Mesodermal cell (in vitro differentiated cells): ENCODE data around the gene PSMA6.
"Not testable (repeated sequence)": the region's sequence is repeated elsewhere in the genome, so short reads cannot be mapped to it uniquely, and the experiment has no call there.

Experiments
- H3K27ac ChIP-seq: 2 replicates; pipeline ENCODE4 v1.7.0; 2013; ENCODE audit warnings: mild to moderate bottlenecking, low read depth, low read length, moderate library complexity; ENCODE audit not compliant: severe bottlenecking
- H3K36me3 ChIP-seq: 2 replicates; pipeline ENCODE4 v1.7.1; 2013; ENCODE audit warnings: mild to moderate bottlenecking, low read length, moderate library complexity; ENCODE audit not compliant: control insufficient read depth, insufficient read depth
- H3K4me1 ChIP-seq: one replicate; pipeline ENCODE4 v1.7.1; 2013; ENCODE audit warnings: mild to moderate bottlenecking, low read length; ENCODE audit not compliant: insufficient read depth, control insufficient read depth, poor library complexity, severe bottlenecking
- H3K4me3 ChIP-seq: 2 replicates; pipeline ENCODE4 v1.7.0; 2013; ENCODE audit warnings: low read length, control low read depth, mild to moderate bottlenecking; ENCODE audit not compliant: insufficient read depth, poor library complexity, severe bottlenecking; ENCODE audit errors: extremely low read depth
- H3K9me3 ChIP-seq: 2 replicates; pipeline ENCODE4 v1.7.1; 2013; ENCODE audit warnings: mild to moderate bottlenecking, low read length, moderate library complexity; ENCODE audit not compliant: control insufficient read depth
- WGBS, 2 experiments: methylation state at CpG; one replicate each; pipeline ENCODE4 v1.1.5; 2013; ENCODE audit warnings: missing lambda C conversion rate in 2 of 2; ENCODE audit not compliant: insufficient coverage in 2 of 2; 5-methylcytosine and 5-hydroxymethylcytosine counted together

The PSMA6 gene

DNA sequence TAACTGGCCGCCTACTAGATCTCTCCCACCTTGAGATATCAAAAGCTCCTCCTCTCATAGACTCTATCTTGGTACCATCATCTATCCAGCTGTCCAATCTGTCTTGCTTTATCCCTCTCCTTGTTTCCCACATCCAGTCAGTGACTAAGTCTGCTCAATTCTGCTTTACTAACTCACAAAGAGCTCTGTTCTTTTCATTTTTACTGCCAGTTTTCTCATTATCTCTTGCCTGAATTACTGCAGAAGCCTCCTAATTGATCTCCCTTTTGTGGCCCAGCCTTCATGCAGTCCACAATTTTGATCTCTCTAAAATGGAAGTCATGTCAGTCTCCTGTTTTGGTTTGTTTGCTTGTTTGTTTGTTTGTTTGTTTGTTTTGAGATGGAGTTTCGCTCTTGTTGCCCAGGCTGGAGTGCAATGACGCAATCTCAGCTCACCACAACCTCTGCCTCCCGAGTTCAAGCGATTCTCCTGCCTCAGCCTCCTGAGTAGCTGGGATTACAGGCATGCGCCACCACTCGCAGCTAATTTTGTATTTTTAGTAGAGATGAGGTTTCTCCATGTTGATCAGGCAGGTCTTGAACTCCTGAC is 38.1 kb upstream of the PSMA6 start:
- H3K9me3 ChIP-seq, H3K4me1 ChIP-seq, H3K27ac ChIP-seq, H3K4me3 ChIP-seq: not testable (repeated sequence)
- peaks cover 12% of the 10 kb centered on the region for H3K36me3 ChIP-seq
- WGBS, 2 experiments = 95 to 97% methylated on average over 4 to 5 of the region's 7 CpGs

DNA sequence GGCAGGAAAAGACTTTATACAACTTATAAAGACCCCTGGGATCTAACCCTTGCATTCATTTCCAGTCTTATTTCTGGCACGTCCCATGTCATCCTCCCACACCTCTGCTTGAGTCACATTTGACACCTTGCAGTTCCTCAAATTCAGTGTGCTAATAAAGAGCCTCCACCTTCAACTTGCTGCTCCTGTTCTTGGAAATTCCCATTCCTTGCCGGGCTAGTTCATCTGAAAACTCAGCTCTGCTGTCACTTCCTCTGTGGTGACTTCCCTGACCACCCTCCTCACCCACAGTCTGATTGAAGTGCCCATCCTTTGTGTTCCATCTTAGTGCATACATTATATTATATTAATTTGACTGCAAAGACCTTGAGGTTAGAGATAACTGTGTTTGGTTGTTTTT is 37.4 kb upstream of the PSMA6 start:
- WGBS, 2 experiments = 83 to 94% methylated on average over 2 of the region's 2 CpGs
- Histone ChIP-seq H3K4me1 (no peaks in the 10 kb centered on the region), H3K4me3 (no peak overlapping the region), H3K9me3 (no peaks in the 10 kb centered on the region), H3K36me3 (peaks cover 9% of the 10 kb centered on the region), H3K27ac (no peak overlapping the region)

DNA sequence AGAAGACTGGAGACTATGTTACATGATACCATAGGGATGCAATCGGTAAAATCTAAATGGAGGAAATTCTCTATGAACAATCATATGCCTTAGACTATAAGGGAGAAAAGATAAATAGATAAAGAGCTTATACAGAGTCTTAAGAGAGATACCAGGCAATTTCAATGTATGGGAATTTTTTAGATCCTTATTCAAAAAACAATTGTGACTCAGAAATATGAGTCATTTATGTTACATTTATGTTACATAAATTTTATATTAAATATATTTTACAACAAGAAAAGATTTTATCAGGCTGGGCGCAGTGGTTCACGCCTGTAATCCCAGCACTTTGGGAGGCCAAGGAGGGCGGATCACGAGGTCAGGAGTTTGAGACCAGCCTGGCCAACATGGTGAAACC is 36.5 kb upstream of the PSMA6 start:
- no peak overlapping the region for H3K27ac ChIP-seq
- H3K4me1 ChIP-seq = no peaks in the 10 kb centered on the region
- no CpG with 5 or more reads among the region's 5 CpGs for WGBS, 2 experiments
- H3K4me3 ChIP-seq = no peak overlapping the region
- no peaks in the 10 kb centered on the region for H3K9me3 ChIP-seq
- peaks cover 12% of the 10 kb centered on the region for H3K36me3 ChIP-seq

DNA sequence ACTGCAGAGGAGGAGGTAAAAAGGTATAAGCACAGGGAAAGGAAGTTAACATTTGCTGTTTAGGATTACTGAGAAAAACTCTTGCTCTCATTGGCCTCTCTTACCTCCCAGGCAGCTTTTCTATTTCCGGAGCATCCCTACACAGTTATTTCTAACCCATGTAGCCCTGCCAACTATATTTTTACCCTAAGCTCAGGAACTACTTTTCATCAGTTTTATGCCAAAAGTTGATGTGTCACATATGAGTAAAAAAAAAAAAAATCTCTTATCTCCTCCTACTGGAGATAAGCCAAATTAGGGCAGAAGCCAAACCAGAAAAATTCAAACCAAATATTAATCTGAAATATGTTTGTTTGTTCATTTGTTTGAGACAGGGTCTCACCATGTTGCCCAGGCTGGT is 34.4 kb upstream of the PSMA6 start:
- no peak overlapping the region for H3K27ac ChIP-seq
- no peaks in the 10 kb centered on the region for H3K9me3 ChIP-seq
- 100% methylated on average over 1 of the region's 1 CpG; no CpG with 5 or more reads in 1 of the 2 experiments for WGBS, 2 experiments
- no peaks in the 10 kb centered on the region for H3K4me1 ChIP-seq
- peaks cover 17% of the 10 kb centered on the region for H3K36me3 ChIP-seq
- H3K4me3 ChIP-seq = no peak overlapping the region

DNA sequence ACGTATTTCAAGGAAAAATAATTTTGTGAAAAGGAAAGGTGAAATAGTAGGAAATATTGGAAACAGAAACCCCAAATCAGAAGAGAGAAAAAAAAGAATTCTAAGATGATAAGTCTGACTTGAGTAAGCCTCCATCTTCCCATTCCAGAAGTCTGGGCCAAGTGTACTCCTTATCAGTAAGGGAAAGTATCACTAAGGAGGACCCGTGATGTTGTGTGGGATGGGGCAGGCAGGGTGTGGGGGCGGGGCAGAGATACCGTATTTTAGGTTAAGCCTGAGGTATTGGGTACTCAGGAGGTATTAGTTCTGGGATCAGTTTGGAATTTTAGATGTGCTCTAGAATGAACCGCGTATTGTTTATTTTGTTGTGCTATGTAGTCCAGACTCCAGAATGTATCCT is 33.8 kb upstream of the PSMA6 start:
- H3K4me1 ChIP-seq = no peaks in the 10 kb centered on the region
- WGBS, 2 experiments = 86 to 87% methylated on average over 4 of the region's 6 CpGs
- no peak overlapping the region for H3K4me3 ChIP-seq
- peaks cover 17% of the 10 kb centered on the region for H3K36me3 ChIP-seq
- H3K9me3 ChIP-seq = no peaks in the 10 kb centered on the region
- H3K27ac ChIP-seq = no peak overlapping the region

DNA sequence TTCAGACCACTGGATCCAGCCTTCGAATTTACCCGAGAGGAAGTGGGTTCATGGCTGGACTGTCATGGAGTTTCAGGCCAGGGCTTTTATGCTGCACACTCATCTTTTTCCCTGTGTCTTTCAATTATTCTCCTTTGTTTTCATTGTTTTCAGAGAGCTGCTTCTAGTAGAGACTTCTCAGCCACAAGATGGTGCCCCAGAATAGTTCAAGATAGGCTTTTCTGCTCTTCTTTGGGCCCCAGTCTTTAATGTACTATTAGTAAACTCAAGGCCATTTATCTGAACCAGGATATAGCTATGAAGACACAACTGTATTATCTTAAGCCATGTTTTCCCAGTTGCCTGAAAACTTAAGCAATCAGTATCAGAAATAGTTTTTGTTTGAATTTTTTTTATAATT is 30.4 kb upstream of the PSMA6 start:
- Histone ChIP-seq H3K27ac (no peak overlapping the region), H3K9me3 (no peaks in the 10 kb centered on the region), H3K36me3 (peaks cover 14% of the 10 kb centered on the region), H3K4me1 (no peaks in the 10 kb centered on the region), H3K4me3 (no peak overlapping the region)
- WGBS, 2 experiments = 100% methylated on average over 2 of the region's 2 CpGs

DNA sequence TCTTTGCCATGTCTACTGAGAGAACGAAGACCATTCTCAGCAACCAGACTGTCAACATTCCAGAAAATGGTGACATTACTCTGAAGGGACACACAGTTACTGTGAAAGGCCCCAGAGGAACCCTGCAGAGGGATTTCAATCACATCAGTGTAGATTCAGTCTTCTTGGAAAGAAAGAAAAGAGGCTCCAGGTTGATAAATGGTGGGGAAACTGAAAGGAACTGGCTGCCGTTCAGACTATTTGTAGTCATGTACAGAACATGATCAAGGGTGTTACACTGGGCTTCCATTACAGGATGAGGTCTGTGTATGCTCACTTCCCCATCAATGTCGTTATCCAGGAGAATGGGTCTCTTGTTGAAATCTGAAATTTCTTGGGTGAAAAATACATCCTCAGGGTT is 29.7 kb upstream of the PSMA6 start:
- Histone ChIP-seq H3K4me1 (no peaks in the 10 kb centered on the region), H3K27ac (no peak overlapping the region), H3K4me3 (no peak overlapping the region), H3K9me3 (no peaks in the 10 kb centered on the region), H3K36me3 (peaks cover 19% of the 10 kb centered on the region)
- WGBS, 2 experiments = 88 to 100% methylated on average over 1 to 2 of the region's 3 CpGs

DNA sequence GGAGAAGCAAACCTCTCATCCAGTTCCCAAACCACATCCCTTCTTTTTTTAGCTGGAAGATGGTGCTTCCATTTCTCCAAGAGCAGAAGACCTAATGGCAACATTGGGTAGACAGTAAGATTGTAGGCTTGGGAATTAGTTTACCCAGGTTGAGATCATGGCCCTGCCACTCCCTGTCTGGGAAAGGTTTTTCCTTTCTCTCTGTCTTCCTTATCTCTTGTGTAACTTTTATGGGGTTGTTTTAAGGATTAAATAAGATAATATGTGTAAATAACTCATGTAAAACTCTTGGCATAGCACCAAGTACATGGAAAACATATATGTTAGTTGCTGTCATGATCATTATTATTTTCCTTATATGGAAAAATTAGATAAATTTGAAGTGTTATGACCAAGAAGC is 23.2 kb upstream of the PSMA6 start:
- peaks cover 31% of the 10 kb centered on the region for H3K36me3 ChIP-seq
- no peak overlapping the region for H3K4me3 ChIP-seq
- H3K4me1 ChIP-seq = no peaks in the 10 kb centered on the region
- H3K27ac ChIP-seq = no peak overlapping the region
- no peaks in the 10 kb centered on the region for H3K9me3 ChIP-seq

DNA sequence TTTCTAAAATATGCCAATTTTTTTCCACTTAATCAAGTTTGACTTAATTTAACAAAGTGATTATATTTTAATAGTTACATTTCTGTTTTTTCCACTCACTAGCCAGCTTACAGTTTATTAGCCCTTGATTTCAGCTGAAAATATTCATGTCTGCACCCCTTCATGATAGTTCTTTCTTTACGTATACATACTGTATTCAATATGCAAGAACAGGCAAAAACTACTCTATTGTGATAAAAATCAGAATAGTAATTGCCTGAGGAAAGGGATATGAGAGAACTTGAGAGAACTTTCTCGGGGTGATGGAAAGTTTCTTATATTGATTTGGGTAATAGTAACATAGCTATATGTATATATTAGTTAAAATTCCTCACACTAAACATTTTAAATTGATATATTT is 17.4 kb upstream of the PSMA6 start:
- no CpG with 5 or more reads among the region's 2 CpGs for WGBS, 2 experiments
- Histone ChIP-seq H3K4me1 (no peaks in the 10 kb centered on the region), H3K36me3 (peaks cover 28% of the 10 kb centered on the region), H3K27ac (no peak overlapping the region), H3K4me3 (no peak overlapping the region), H3K9me3 (no peaks in the 10 kb centered on the region)

DNA sequence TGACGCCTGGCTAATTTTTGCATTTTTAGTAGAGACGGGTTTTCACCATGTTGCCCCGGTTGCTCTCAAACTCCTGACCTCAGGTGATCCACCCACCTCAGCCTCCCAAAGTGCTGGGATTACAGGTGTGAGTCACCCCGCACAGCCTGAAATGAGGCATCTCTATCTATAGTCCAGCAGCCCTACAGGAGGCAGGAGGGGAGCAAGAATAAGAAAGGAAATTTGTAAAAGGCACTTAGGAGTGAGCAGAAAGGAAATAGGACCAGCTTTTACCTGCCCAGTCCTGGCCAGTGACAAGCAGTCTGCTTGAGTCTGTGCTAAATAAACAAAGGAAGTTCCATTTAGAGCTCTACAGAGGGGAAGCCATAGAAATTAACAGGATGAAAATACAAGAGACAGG is 15.0 kb upstream of the PSMA6 start:
- H3K9me3 ChIP-seq = no peaks in the 10 kb centered on the region
- no peak overlapping the region for H3K27ac ChIP-seq
- WGBS, 2 experiments = 71 to 100% methylated on average over 3 of the region's 4 CpGs
- no peak overlapping the region for H3K4me3 ChIP-seq
- H3K36me3 ChIP-seq = peaks cover 18% of the 10 kb centered on the region
- no peaks in the 10 kb centered on the region for H3K4me1 ChIP-seq

DNA sequence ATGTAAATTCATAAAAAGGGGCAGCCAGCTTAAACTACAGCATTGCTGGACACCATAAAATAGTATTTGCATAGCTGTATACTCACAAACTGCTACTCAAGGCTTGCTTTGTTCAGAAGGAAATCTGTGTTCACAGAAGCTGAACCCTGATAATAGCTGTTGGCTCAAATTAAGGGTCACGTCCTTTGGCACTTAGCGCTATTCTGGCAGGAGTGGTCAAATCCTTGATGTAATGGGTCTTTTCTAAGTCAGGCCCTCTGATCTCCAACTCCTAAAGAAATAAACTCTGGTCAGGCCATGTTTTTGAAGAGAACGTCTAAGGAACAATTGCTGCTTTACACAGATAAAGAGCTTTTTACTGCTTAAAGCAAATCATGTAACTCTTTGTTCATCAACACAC is 12.8 kb upstream of the PSMA6 start:
- no peaks in the 10 kb centered on the region for H3K9me3 ChIP-seq
- peaks cover 18% of the 10 kb centered on the region for H3K36me3 ChIP-seq
- 83 to 100% methylated on average over 2 of the region's 3 CpGs for WGBS, 2 experiments
- no peak overlapping the region for H3K27ac ChIP-seq
- no peaks in the 10 kb centered on the region for H3K4me1 ChIP-seq
- H3K4me3 ChIP-seq = no peak overlapping the region
